GM23248 (cell line): ENCODE measurements around the gene LYST. TPM values are rescaled to one million over a fixed set of nuclear protein-coding genes. Genes with fewer than 3 reads are reported as not detected.
"Not testable (repeated sequence)": the region's sequence is repeated elsewhere in the genome, so short reads cannot be mapped to it uniquely, and the experiment has no call there.

Experiments used
- DNase-seq: peaks from one replicate; pipeline ENCODE4 v3.0.0-alpha.2; 2015
- H2AFZ ChIP-seq: fragments of 200-600 bp; sonication (generic); 2 replicates; pipeline ENCODE4 v1.6.1; 2016; ENCODE audit warnings: antibody characterized with exemption
- H3F3A ChIP-seq: fragments of 200-600 bp; sonication (generic); 2 replicates; pipeline ENCODE4 v1.6.1; 2016; ENCODE audit warnings: mild to moderate bottlenecking, antibody characterized with exemption, mixed run types; ENCODE audit not compliant: insufficient read depth
- H3K27ac ChIP-seq: fragments of 200-600 bp; sonication (generic); 2 replicates; pipeline ENCODE4 v1.5.1; 2016; ENCODE audit warnings: mild to moderate bottlenecking
- H3K27me3 ChIP-seq: fragments of 200-600 bp; sonication (generic); replicated peaks from 2 replicates; pipeline ENCODE4 v1.6.1; 2016; ENCODE audit warnings: mild to moderate bottlenecking; ENCODE audit not compliant: insufficient read depth
- H3K36me3 ChIP-seq: fragments of 200-600 bp; sonication (generic); 2 replicates; pipeline ENCODE4 v1.6.1; 2016; ENCODE audit warnings: low read depth, mild to moderate bottlenecking
- H3K4me1 ChIP-seq: fragments of 200-600 bp; sonication (generic); 2 replicates; pipeline ENCODE4 v1.6.1; 2016; ENCODE audit warnings: mild to moderate bottlenecking; ENCODE audit not compliant: insufficient read depth
- H3K4me2 ChIP-seq: fragments of 200-600 bp; sonication (generic); one replicate; pipeline ENCODE4 v1.6.1; 2016; ENCODE audit warnings: mild to moderate bottlenecking; ENCODE audit not compliant: unreplicated experiment
- H3K4me3 ChIP-seq: fragments of 200-600 bp; sonication (generic); 2 replicates; pipeline ENCODE4 v1.5.1; 2016; ENCODE audit warnings: mild to moderate bottlenecking
- H3K79me2 ChIP-seq: fragments of 200-600 bp; sonication (generic); 2 replicates; pipeline ENCODE4 v1.6.1; 2016; ENCODE audit warnings: mild to moderate bottlenecking; ENCODE audit not compliant: insufficient read depth
- H3K9ac ChIP-seq: fragments of 200-600 bp; sonication (generic); 2 replicates; pipeline ENCODE4 v1.6.1; 2016; ENCODE audit warnings: mild to moderate bottlenecking
- H3K9me2 ChIP-seq: fragments of 200-600 bp; sonication (generic); 2 replicates; pipeline ENCODE4 v1.6.1; 2016; ENCODE audit warnings: mixed run types, mild to moderate bottlenecking, moderate library complexity; ENCODE audit not compliant: insufficient read depth
- H3K9me3 ChIP-seq: fragments of 200-600 bp; sonication (generic); one replicate; pipeline ENCODE4 v1.6.1; 2017; ENCODE audit warnings: low read depth
- H4K20me1 ChIP-seq: fragments of 200-600 bp; sonication (generic); 2 replicates; pipeline ENCODE4 v1.6.0; 2016; ENCODE audit not compliant: insufficient read depth
- EZH2 ChIP-seq: fragments of 200-600 bp; sonication (generic); IDR thresholded peaks from 2 replicates; pipeline ENCODE4 v1.6.1; 2018; ENCODE audit warnings: antibody characterized with exemption, mild to moderate bottlenecking; ENCODE audit not compliant: insufficient read depth, poor library complexity, severe bottlenecking
- EZH2phosphoT487 ChIP-seq: fragments of 200-600 bp; sonication (generic); IDR thresholded peaks from 2 replicates; pipeline ENCODE4 v1.6.1; 2018; ENCODE audit warnings: antibody characterized with exemption, moderate library complexity, mild to moderate bottlenecking, low read depth; ENCODE audit not compliant: insufficient read depth
- WGBS, 2 experiments: methylation state at CpG; one replicate each; pipeline ENCODE4 v1.1.6; 2015 to 2017; ENCODE audit warnings: low lambda C conversion rate in 2 of 2, low coverage in 1 of 2; ENCODE audit errors: missing lambda C conversion rate in 2 of 2; 5-methylcytosine and 5-hydroxymethylcytosine counted together
- in situ Hi-C: fragments of 300-500 bp; cut with MboI; formaldehyde crosslinking; loops from 2 replicates; pipeline ENCODE4 v1.15.0; 2020
- polyA plus RNA-seq: library from polyadenylated mRNA; unstranded; fragments of >200 nt; fragmentation: Nextera tagmentation; extraction: Ambion mirVana; gene quantifications from 2 replicates; pipeline ENCODE4 v1.2.1, GENCODE V29; 2016
- total RNA-seq: library from RNA; depleted of rRNA; stranded (reverse); fragments of >200 nt; shearing (Covaris generic); gene quantifications from 2 replicates; pipeline ENCODE4 v1.2.3, GENCODE V29; 2014

Gene LYST
- total and polyA plus RNA-seq, 2 experiments from 2014 or later, result 5.1 to 9.0 TPM

GRCh38 chr1:235759336-235759735 is 107.4 kb downstream of the LYST start:
- H3K4me2 ChIP-seq, result no peak overlapping the region
- H3K9me3 ChIP-seq, result no peaks in the 10 kb centered on the region
- H3K9ac ChIP-seq, result no peak overlapping the region
- peaks cover 14% of the 10 kb centered on the region; the same call in 1 of the 2 replicates for H3K36me3 ChIP-seq
- no peaks in the 10 kb centered on the region for H3K4me1 ChIP-seq
- in situ Hi-C loops, result no loop called here
- H3K4me3 ChIP-seq, result no peak overlapping the region
- WGBS, 2 experiments, result 98 to 99% methylated on average over 6 of the region's 6 CpGs
- H3K27ac ChIP-seq, result no peak overlapping the region
- no peak for DNase-seq
- TF ChIP-seq EZH2, result no peak
- no peak for TF ChIP-seq EZH2phosphoT487
- H3K79me2 ChIP-seq, result no peaks in the 10 kb centered on the region
- no peaks in the 10 kb centered on the region for H3K9me2 ChIP-seq
- no peak overlapping the region for H2AFZ ChIP-seq
- no peaks in the 10 kb centered on the region for H3F3A ChIP-seq
- no peaks in the 10 kb centered on the region for H3K27me3 ChIP-seq
- no peaks in the 10 kb centered on the region for H4K20me1 ChIP-seq

GRCh38 chr1:235758931-235759330 is 107.8 kb downstream of the LYST start:
- TF ChIP-seq EZH2 (no peak), EZH2phosphoT487 (no peak)
- Histone ChIP-seq H3K9me3 (no peaks in the 10 kb centered on the region), H4K20me1 (no peaks in the 10 kb centered on the region), H3K36me3 (peaks cover 14% of the 10 kb centered on the region; the same call in 1 of the 2 replicates), H3K4me2 (no peak overlapping the region), H3K27ac (no peak overlapping the region), H3K4me3 (no peak overlapping the region), H3K9me2 (no peaks in the 10 kb centered on the region), H3K79me2 (no peaks in the 10 kb centered on the region), H3K4me1 (no peaks in the 10 kb centered on the region), H2AFZ (no peak overlapping the region), H3F3A (no peaks in the 10 kb centered on the region), H3K27me3 (no peaks in the 10 kb centered on the region), H3K9ac (no peak overlapping the region)
- WGBS, 2 experiments, result 66 to 73% methylated on average over 6 of the region's 6 CpGs
- in situ Hi-C loops, result no loop called here
- DNase-seq, result no peak

- Histone ChIP-seq H2AFZ (no peak overlapping the region), H3K36me3 (peaks cover 8% of the 10 kb centered on the region), H3K9ac (no peak overlapping the region), H3F3A (no peaks in the 10 kb centered on the region), H3K9me2 (no peaks in the 10 kb centered on the region), H3K79me2 (no peaks in the 10 kb centered on the region), H3K4me3 (no peak overlapping the region), H3K27ac (no peak overlapping the region), H3K9me3 (no peaks in the 10 kb centered on the region), H3K27me3 (no peaks in the 10 kb centered on the region), H3K4me1 (no peaks in the 10 kb centered on the region), H4K20me1 (no peaks in the 10 kb centered on the region), H3K4me2 (no peak overlapping the region)
- TF ChIP-seq EZH2phosphoT487, result no peak
- no peak for TF ChIP-seq EZH2
- in situ Hi-C loops, result no loop called here
- DNase-seq, result no peak
These were observed 109.1 kb downstream of the LYST start for GRCh38 chr1:235757587-235758096.

DNA sequence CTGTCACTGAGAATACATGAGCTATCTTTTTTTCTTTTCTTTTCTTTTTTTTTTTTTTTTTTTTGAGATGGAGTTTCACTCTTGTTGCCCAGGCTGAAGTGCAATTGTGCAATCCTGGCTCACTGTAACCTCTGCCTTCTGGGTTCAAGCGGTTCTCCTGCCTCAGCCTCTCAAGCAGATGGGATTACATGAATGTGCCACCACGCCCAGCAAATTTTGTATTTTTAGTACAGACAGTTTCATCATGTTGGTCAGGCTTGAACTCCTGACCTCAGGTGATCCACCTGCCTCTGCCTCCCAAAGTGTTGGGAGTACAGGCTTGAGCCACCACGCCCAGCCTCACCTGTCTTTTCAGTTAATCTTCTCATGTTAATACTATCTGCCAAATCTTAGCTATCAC is 112.5 kb downstream of the LYST start:
- in situ Hi-C loops, H4K20me1 ChIP-seq, H3K36me3 ChIP-seq, H3K9me3 ChIP-seq, H3K27me3 ChIP-seq, H3K4me2 ChIP-seq, H3K9ac ChIP-seq, H3K79me2 ChIP-seq, H3K27ac ChIP-seq, H3K9me2 ChIP-seq, H3K4me1 ChIP-seq, DNase-seq, H3F3A ChIP-seq, H3K4me3 ChIP-seq, H2AFZ ChIP-seq: not testable (repeated sequence)
- 87 to 94% methylated on average over 3 of the region's 3 CpGs for WGBS, 2 experiments

- Histone ChIP-seq H3K79me2 (no peaks in the 10 kb centered on the region), H3K27ac (no peak overlapping the region), H3K4me3 (no peak overlapping the region), H4K20me1 (no peaks in the 10 kb centered on the region), H2AFZ (no peak overlapping the region), H3K9ac (no peak overlapping the region), H3K36me3 (peaks cover 14% of the 10 kb centered on the region; the same call in 1 of the 2 replicates), H3K27me3 (no peaks in the 10 kb centered on the region), H3K9me2 (no peaks in the 10 kb centered on the region), H3F3A (no peaks in the 10 kb centered on the region), H3K4me2 (no peak overlapping the region), H3K9me3 (no peaks in the 10 kb centered on the region), H3K4me1 (no peaks in the 10 kb centered on the region)
- no peak for TF ChIP-seq EZH2
- no peak for TF ChIP-seq EZH2phosphoT487
- in situ Hi-C loops, result no loop called here
- 96 to 97% methylated on average over 1 of the region's 1 CpG for WGBS, 2 experiments
- DNase-seq, result no peak
These were observed 116.9 kb downstream of the LYST start for GRCh38 chr1:235749755-235750300.
